NCI-H2029 (cell line): ENCODE results near the gene ANKEF1.
"Not testable (repeated sequence)": the region's sequence is repeated elsewhere in the genome, so short reads cannot be mapped to it uniquely, and the experiment has no call there.

Source experiments
- DNase-seq: peaks from one replicate; lab custom pipeline; 2025; lab: John Stamatoyannopoulos, UW

Gene ANKEF1

DNA sequence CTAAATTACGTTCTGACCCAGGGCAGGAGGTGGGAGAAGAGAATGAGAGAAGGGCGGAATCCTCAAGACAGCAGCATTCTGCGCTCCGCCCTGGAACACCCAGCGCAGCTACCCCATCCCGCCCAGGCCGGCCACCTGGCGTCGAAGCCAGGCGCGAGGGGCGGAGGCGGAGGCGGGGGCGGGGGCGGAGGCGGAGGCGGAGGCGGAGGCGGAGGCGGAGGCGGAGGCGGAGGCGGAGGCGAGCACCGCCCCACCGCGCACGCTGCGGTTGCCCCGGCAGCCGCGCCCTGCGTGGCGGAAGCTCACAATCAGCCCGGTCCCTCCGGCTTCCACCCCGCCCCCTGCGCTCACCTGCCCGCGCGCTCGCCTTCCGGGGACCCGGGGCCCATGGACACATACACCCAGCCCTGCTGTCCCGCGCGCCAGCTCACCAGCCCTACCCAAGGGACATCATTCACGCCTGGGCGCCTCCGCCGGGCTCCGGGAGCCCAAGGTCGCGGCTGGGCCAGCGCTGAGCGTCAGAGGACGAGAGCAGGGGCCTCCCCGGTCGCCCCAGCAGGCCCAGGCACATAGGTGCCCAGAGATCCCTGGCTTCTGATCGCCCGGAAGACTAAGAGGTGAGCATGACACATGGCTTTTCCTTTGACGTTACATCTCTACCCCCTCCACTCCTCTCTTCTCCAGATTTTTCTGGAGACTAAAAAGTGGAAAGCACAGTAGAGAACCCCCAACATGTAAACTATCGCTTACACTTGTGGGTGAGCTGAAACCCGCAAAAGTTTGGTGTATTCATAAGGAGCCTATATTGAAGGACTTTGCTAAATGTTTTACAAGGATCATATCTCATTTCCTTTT lies at the start of gene ANKEF1:
Gene ANKEF1 (plus strand): TSS at position 271 of the 855 bp plus-strand sequence. CDS start 3,315 bp downstream, outside the sequence.
- DNase-seq, result peak; percentile 89

DNA sequence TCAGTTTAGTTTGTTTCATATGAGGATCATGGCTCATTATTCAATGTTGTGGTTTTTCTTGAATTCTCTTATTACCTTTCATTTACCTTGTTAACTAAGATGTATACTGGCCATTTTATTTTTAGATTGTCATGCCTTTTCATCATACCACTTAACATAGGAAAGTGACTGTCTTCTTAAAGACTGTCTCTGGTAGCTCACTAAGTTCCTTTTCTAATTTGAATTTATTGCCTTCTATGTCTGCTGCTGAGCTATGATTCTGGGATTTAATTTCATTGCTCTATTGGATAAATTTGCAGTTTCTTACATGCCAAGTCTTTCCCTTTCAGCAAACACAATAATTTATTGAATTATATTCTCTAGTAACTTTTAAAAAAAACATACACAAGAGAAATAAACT lies 49.5 kb upstream of the ANKEF1 start:
- DNase-seq, result no peak

DNA sequence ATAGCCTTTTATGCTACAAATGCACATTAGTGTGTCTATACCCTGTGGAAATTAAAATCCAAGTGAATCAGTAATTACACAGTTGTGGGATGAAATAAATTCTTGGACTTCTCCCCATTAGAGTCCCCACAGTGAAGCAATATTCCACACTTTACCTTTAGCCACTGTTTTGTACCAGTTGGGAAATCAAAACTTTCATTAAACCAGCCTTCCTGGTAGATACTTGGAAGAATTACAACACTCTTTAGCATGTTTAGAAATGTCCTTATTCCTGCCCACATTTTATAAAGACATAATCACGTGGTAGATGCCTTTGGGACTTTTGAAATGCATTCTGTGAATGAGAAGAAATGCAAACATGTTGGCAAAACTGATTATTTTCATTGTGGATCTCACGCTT lies 49.0 kb upstream of the ANKEF1 start:
- no peak for DNase-seq

DNA sequence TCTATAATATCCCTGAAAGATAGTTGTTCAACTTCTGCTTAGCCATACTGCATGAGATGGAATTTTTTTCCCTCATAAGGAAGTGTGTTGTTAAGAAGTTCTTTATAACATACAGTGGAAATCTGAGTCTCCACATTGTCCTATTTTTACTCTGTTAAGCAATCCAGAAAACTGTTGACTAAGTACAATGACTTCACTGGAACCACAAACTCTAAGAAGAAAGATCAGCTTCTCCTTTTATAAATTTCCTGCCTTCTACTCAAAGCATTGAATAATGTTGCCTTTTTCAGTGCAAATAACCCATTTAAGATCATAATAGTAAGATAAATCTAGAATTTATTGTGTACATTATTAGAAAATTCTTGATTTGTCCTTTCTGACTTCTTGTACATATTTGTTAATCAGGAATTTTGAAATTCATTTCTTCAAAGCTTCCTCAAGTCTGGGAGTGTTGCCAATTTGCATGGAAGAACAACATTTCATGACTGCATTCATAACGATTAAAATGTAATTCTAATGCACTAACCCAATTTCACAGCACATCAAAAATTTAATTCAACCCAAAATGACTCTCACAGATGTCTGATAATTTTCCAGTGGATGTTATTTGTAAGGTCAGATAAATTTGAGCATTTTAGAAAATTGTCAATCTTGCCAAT lies 45.6 kb upstream of the ANKEF1 start:
- DNase-seq, result no peak

DNA sequence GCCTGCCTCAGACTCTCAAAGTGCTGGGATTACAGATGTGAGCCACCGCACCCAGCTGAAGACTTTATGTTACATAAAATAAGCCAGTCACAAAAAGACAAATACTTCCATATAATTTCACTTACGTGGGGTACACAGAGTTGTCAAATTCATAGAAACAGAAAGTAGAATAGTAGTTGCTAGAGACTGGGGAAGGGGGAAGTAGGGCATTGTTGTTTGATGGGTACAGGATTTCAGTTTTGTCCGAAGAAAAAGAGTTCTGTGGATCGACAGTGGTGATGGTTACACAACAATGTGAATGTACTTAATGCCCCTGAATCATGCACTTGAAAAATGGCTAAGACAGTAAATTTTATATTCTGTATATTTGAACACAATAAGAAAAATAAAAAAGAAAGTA lies 41.6 kb upstream of the ANKEF1 start:
- DNase-seq, result no peak

DNA sequence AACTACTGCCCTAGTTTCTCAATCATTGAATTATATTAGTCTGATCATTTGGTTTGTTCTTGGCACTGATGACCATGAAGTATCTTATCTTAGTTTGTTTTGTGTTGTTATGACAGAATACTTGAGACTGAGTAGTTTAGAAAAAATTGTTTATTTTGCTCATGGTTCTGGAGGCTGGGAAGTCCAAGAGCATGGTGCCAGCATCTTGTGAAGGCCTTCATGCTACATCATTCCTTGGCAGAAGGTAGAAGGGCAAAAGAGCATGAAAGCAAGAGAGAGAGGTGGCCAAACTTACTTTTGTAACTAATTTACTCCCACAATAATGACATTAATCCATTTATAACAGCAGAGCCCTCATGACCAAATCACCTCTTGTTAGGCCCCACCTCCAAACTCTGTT lies 40.1 kb upstream of the ANKEF1 start:
- DNase-seq, result no peak

DNA sequence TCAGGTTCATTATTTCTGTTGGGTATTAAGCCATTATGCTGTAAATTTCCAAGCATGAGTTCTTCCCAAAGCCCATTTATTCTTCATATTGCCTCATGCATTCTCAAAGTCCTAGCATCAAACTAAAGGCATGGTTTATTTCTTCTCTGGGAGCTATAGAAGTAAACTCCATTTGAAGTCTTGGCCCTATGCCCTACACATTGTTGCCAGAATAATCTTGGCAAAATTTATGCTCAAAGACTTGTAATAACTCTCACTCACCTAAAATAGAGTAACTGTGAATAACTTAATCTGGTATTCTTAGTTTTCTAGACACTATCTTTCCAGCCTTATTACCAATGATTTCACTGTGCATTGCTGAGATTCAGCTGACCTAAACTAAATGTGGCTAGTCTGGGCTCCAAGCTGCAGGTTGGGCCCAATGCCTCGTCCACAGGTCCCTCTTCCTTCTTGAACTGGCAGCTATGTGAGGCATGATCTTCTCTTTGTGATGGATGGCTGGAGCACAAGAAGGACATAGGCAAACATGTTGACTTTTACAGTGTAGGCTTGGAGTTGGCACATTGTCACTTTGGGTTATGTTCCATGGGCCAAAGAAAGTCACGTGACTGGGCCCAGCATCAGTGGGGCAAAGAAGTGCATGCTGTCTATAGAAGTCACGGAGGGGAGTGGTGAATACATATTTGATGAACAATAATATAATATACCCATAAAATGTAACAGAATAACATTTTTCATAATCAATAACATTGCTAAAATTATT lies 39.1 kb upstream of the ANKEF1 start:
- DNase-seq, result no peak

DNA sequence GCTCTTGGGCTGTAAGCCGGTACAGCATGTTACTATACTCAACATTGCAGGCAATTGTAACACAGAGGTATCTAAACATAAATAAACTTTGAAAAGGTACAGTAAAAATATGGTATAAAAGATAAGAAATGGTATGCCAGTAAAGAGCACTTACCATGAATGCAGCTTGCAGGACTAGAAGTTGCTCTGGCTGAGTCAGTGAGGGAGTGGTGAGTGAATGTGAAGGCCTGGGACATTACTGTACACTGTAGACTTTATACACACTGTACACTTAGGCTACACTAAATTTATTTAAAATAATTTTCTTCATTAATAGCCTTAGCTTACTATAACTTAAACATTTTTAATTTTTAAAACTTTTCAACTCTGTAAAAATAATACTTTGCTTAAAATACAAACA lies 37.8 kb upstream of the ANKEF1 start:
- no peak for DNase-seq

DNA sequence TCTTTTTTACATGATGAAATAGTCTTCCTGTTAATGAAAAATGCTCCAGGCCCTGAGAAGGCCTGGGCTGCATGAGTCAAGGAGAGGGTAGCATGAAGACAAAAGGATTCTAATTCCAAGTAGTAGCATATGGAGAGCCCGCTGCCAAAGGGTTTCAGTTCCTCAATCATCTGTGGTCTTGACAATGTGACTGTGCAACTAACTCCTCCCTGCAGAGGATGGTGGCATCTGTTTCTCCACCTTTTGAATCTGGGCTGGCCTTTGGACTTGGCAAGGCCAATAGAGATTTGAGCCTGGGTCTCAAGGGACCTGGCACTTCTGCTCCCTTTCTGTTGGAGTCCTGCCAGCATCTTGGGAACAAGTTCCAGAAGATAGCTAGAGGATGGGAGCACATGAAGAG lies 35.1 kb upstream of the ANKEF1 start:
- DNase-seq, result no peak

DNA sequence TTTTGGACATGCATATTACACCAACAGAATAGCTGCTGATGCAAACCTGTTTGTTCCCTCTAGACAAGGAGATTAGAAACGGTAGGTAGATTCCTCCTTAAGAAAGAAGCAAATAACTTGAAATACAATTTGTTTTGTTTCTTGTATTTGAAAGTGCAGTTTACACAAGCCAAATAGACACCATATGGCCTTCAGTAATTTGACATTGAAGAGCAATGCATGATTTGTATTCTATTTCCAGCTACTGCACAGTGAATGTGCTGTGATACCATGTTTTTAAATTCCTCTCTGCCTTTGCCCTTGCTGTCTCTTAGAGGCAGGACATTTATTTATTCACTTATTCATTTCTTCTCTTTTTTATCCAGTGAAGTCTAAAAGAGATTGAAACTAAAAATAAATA lies 31.9 kb upstream of the ANKEF1 start:
- DNase-seq, result no peak

DNA sequence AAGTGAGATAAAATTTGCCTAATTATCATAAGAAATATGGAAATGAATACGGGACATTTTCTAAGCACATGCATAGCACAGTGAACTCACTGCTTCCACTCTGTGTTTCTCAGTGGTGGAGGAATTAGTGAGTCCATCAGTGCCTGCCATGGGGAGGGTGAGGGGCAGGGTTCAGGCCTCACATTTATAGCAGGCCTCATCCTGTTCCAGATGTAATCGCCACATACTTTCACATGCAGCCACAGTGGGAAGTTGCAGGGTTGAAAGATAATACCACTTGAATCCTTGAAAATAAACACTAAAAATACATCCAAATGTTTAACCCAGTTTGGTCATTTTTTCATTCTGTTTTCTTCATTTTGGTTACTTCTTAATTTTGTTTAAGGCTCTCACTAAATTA lies 29.9 kb upstream of the ANKEF1 start:
- DNase-seq, result no peak

DNA sequence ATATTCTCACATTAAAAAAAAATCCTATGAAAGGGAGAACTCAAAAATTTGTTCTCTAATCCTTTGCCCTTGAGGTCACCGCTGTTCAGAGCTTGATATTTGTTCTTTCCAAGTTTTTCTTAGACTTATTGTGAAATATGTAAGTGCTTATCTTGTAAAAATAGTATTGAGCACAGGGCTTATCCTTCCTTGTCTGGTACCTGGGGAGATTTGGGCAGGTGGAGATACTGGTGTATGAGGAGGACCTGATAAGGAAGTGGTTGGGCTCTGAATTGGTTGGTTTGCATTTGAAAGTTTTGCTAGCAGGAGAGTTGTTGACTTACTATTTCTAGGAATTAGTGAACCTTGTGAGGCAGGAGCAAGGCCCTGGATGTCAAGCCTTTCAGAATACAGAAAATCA lies 28.9 kb upstream of the ANKEF1 start:
- no peak for DNase-seq

DNA sequence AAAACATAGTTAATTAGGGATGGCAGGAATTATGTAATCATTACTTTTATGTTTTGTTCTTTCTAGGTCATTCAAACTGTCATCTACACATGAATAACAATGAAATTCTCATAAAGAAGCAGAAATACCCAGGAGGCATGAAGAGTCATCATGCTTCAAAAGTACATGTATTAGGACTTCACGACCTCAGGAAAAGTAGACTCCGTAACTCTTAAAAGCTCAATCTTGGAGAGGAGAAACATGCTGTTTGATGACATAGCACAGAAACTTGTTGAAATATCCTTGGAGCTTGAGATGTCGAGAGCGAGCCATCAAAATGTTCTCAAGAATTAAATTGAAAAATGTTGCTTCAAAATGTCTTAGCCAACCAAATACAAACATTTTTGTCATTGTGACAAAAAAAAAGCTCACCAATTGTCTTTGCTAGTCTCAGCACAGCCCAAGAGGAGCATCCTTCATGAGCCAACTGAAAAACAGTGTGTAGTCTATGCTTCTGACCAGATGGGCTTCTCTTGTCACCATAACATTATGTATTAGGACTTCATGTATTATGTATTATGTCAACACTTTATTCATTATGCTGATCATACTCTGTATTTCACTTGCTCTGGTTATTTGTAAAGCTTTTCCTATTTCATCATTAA lies 28.2 kb upstream of the ANKEF1 start:
- no peak for DNase-seq

DNA sequence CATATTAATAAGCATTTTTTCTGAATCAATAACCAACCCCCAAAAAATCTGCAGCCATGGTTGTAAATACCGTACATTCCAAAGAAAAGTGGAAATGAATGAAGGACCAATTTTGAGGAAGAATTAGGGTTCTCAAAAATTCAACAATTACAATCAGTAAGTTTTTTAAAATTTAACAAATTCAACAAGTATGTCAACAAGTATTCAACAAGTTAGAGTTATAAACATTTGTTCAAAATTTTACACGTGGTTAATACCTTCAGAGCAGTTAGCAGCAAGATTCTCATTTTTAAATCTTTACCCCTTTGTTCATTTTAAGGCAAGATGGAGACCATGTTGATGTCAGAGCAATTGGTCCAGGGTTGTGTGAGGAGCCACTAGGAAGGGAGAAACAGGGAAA lies 27.6 kb upstream of the ANKEF1 start:
- no peak for DNase-seq

DNA sequence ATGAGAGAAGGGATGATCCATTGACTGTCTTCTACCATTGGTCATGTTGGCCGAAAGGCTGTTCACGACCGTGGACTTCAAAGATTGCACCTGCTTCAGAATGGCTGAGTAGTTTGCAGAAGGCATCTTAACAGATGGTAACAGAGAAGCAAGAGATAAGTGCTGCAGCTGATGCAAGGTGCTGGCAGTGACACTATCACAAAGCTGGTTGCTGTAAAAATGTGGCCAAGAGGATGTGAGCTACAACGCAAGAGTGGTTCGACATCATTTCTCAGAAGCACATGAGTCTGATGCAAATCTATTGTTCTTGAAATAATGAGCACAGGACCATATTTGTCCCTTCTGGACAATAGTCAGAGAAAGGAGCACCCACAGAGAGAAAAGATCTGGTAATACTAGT lies 27.0 kb upstream of the ANKEF1 start:
- no peak for DNase-seq

DNA sequence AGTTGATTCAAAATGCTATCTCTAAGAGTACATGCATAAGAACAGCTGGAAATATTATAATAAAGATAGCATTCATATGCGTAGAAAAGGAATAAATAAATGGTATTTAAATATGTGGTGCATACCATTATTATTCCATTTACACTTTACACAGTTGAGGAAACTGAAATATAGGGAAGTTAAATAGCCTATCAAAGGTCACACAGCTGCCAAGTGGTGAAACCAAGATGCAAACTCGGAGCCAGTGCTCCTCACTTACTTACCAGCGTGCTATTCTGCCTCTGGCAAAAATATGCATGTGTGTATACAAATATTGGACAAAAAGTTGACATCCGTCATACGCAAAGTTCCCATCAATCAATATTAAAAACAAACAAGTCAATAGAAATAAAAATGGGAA lies 22.3 kb upstream of the ANKEF1 start:
- no peak for DNase-seq

DNA sequence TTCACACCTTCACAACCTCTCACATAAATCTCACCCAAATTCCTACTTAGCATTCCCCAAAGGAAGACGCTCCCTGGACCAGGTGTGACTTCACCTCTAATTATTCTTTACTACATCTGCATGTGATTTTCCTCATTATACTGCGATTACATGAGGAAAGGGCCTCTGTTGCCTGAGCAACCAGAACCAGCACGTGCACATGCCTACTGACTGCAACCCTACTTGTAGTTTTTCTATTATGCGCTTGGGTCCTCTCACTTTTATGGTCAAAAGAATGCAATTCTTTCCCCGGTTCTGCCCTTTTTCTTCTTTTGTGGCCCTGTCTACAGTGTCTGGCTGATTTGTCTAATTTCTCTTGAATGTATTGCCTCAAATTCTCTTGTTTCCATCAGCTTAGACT lies 20.4 kb upstream of the ANKEF1 start:
- no peak for DNase-seq

DNA sequence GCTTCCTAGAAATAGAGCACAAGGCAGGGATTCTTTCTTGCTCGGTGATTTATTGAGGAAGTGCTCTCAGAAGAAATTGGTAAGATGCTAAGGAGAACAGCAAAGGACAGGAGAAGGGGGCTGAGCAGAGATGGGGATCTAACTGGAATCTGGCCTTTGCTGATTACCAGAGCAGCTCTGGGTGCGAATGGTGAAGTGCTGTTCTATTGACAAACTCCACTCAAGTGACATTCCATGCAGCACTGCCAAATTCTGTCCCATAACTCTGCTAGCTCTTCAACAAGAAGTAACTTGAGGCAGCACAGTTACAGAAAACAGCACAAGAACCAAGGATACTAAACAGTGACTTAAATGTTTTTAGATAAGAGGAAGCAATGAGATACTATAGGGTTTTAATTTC lies 13.8 kb upstream of the ANKEF1 start:
- DNase-seq, result no peak

DNA sequence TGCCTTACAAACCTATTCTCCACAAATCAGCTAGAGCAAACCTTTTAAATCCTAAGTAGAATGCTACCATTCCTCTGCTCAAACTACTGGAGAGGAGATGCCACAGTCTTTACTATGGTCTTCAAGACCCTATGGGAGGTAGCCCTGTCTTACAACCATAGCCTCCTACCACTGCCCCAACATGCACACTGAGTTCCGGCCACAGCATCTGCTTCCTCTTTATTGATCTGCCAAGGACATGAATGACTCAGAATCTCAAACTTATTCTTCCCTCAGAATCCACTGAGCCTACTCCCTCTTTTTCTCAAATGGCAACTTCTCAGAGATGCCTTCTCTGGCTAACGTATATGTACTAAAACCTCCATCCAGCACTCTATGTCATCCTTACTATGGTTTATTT lies 12.2 kb upstream of the ANKEF1 start:
- DNase-seq, result no peak

DNA sequence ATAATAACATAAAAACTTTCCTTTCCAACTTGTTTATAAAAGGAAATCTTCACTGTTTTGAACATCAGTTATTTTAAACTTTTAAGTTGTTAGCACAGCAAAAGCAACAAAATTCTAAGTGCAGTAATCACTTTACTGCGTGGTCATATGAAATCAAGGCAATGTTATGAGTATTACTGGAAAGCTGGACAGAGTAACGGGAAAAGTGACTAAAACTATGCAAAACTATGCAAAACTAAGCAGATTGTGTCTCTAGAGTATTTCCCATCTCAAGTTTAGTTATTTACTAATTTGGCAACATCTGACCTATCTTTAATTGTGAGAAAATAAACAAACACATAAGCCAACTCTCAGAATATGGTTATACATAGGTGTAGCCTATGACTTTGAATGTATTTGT lies 10.9 kb upstream of the ANKEF1 start:
- DNase-seq, result no peak

DNA sequence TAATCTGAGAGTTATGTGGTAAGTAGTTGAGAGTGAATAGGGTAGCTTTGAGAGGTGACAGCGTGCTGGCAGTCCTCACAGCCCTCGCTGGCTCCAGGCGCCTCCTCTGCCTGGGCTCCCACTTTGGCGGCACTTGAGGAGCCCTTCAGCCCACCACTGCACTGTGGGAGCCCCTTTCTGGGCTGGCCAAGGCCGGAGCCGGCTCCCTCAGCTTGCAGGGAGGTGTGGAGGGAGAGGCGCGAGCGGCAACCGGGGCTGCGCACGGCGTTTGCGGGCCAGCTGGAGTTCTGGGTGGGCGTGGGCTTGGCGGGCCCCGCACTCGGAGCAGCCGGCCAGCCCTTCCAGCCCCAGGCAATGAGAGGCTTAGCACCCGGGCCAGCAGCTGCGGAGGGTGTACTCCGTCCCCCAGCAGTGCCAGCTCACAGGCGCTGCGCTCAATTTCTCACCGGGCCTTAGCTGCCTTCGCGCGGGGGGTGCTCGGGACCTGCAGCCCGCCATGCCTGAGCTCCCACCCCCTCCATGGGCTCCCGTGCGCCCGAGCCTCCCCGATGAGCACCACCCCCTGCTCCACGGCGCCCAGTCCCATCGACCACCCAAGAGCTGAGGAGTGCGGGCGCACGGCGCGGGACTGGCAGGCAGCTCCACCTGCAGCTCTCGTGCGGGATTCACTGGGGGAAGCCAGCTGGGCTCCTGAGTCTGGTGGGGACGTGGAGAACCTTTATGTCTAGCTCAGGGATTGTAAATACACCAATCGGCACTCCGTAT lies 3.2 kb upstream of the ANKEF1 start:
- DNase-seq, result not testable (repeated sequence)

DNA sequence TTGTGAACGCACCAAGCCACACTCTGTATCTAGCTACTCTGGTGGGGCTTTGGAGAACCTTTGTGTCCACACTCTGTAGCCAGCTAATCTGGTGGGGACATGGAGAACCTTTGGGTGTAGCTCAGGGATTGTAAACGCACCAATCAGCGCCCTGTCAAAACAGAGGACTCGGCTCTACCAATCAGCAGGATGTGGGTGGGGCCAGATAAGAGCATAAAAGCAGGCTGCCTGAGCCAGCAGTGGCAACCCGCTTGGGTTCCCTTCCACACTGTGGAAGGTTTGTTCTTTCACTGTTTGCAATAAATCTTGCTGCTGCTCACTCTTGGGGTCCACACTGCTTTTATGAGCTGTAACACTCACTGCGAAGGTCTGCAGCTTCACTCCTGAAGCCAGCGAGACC lies 2.5 kb upstream of the ANKEF1 start:
- DNase-seq, result not testable (repeated sequence)
